Stimulated activated CD8-positive, alpha-beta memory T cell treated with anti-CD3 and anti-CD28 coated beads, Interleukin-7, amount 100 ng/mL, for 1 hour (primary cell): ENCODE data around the gene GRIN2A.

Experiments used
- DNase-seq, 2 donors: peaks; one replicate each; pipeline ENCODE4 v3.0.0-alpha.2; 2020; ENCODE audit warnings: low read depth in 2 of 2

Gene GRIN2A

GRCh38 chr16:10086620-10087019 lies 95.6 kb downstream of the GRIN2A start:
- no peak for DNase-seq

DNA sequence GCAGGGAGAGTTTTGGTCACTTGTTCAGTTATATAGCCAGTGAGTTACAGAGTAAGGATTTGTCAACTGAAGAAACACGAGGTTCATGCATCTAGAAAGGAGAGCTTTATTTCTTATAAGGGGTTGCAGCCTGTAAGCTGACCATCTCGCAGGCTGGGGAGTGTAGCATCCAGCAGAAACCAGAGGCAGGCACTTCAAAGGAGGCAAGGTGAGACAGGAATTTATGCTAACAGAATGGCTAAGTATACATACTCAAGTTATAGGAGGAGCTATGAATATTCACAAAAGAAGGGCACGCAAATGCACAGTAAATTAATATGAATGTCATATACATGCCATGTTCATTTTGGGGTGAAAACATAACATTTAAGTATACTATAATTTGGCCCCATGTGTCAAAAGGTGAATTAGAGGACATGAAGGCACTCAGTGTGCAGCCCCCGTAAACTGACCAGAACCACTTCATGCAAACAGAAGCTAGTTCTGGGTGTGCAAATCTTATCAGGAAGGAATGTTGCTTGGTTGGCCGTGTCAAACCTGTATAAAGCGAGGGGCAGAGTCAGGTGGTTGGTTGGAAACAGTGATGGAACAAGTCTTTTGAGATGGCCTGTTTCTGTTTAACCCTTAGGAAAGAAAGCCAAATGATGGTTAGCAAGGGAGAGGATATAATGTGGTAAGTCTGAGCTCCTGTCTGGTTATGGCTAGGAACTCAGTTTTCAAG lies 97.0 kb downstream of the GRIN2A start:
- DNase-seq: no peak

DNA sequence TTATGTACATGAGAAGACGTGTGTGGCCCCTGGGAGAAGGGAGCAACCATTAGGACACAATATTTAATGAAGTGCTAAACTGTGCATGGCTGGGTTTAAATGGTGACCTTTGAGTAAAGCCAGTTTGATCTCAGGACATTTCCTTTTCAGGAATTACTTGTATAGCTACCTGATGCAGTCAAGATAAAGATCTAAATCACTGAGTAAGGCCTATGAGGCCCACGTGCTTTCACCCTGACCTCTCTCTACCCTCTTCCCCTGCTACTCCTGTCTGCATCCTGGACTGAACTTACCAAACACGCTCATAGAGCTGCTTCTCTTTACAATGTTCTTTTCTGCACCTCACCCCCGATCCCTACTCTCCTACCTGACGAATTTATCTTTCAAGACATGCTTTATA lies 98.9 kb downstream of the GRIN2A start:
- no peak for DNase-seq

DNA sequence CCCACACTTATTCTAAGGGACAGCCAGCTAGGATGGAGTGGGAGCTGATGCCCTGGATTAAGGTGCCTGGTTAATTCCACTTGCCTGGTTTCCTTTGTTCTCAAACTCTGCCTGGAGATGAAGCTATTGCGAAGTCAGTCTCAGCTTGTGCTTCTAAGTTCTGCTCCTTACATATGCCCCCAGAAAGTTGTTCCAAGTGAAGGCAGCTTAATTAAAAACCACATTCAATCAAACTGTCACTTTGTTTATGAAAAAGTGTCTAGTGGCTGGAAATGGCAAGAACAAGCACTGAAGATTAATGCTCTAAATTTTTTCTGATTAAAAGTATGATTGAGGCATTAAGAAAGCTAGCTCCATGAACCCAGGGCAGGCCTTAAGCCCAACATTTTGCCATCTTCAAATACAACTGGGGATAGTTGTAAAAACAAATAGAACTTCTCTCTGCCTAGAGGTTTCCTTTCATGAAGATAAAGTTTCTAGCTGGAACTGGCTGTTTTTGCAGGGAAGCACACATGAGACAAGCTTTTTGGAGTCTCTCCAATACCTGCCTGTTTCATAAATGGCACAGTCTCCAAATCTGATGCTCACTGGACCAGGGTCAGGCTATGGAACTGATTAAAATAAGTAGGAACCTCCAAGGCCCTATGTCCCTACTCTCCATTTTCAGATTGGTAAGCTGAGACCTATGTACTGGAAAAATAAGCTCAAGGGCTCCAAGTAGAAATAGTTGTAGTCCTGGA lies 100.9 kb downstream of the GRIN2A start:
- DNase-seq: no peak

DNA sequence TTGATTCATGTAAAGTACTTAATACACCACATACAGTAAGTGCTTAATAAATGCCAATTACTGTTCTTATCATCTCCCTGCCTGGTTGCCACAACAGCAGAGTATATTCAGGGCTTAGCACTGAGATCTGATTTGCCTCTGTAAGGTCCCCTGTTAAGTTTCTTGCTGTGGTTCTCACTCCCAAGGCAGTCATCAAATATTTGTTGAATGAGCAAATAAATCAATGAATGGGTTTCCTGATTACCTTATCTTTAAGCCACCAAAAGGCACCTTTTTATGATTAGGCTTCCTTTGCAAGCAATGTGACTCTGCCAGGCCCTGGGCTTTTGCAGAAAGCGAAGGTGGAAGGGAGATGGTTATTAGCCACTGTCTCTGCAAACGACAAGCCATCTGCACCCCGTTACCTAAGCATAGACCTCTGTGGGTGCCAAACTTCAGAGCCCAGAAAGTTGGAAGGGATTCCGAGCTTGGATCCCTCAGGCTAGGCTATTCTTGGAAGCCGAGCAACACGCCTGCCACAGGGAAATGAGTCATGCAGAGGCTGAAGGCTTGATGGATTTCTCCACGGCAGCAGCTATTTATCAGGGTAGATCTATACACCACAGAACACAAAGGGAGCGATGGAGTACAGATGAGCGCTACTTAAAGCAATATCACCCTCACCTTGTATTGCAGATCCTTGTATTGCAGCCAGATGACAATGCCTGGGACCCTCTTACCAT lies 102.0 kb downstream of the GRIN2A start:
- DNase-seq: no peak

- no peak for DNase-seq
These were observed 103.7 kb downstream of the GRIN2A start for GRCh38 chr16:10078541-10078949.

GRCh38 chr16:10077861-10078260 lies 104.4 kb downstream of the GRIN2A start:
- DNase-seq: no peak

DNA sequence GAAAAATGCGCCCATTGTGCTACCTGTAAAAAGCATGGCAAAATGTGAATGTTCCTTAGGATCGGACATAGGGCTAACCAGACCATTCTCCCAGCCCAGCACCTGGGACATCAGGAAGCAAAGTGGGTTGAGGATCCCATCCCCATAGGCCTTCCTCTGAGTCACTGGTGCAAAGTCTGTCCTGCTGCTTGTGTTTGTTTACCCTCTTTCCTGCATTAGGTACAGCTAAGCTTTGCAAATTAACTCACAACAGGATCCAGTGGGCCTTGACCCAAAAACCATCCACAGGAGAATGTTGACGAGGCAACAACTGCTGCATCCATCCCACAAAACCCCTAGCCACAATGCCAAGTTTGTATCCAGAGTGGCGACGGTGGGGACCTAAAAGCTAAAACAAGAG lies 106.2 kb downstream of the GRIN2A start:
- DNase-seq: no peak

DNA sequence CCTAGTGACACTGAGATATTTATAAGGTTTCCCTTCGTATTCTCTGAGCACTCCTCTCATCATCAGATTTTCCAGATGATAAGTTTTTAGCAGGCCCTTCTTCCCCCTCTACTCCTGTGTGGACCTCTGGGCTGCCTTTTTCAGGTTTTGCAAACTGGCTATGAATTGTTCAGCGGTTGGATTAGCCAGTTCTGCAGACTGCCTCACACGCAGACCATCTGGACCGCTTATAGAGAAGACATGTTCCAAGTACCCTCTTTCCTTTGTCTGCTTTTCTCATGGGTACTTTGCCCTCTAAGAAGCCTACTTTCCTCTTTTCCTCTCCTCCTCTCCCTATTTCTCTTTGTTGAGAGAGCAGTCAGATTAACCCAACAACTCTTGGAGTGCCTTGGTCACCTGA lies 111.6 kb downstream of the GRIN2A start:
- no peak for DNase-seq

GRCh38 chr16:10069374-10069773 lies 112.9 kb downstream of the GRIN2A start:
- DNase-seq: no peak

DNA sequence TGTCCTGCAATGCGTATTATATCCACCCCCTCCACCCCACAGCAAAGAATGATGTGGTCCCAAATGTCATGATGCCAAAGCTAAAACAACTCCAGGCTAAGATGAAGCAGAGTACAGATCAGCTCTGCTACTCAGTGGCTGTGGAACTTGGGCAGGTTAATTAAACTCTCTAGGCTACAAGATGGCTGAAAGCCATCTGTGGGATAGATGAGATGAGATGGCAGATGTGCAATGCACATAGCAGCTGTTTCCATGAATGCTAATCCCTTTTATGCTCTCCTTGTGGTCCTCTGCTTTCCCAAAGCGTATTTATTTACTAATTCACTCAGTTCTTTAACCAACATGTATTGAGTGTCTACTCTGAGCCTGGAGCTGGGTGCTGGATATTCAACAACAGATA lies 114.4 kb downstream of the GRIN2A start:
- DNase-seq: no peak

- DNase-seq: no peak
These were observed 114.8 kb downstream of the GRIN2A start for GRCh38 chr16:10067406-10067805.

DNA sequence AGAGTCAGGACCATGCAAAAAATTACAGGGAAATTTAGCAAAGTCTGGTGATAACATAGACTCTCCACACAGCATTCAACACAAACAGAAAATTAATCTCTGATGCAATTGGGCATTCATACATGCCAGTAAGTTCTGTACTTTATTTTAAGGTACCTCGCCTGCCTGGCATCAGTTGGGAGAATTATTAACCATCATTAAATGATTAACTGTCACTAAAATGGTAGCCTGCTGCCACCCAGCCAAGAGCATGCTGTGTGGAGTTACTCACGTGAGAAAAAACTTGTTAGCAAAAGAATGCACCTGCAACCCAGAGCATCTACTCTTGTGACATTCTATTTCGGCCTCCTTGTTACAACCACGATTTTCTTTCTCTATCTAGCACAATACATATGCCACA lies 117.2 kb downstream of the GRIN2A start:
- DNase-seq: no peak

GRCh38 chr16:10048850-10049249 lies 133.4 kb downstream of the GRIN2A start:
- DNase-seq: no peak

GRCh38 chr16:10045947-10046346 lies 136.3 kb downstream of the GRIN2A start:
- DNase-seq: no peak

DNA sequence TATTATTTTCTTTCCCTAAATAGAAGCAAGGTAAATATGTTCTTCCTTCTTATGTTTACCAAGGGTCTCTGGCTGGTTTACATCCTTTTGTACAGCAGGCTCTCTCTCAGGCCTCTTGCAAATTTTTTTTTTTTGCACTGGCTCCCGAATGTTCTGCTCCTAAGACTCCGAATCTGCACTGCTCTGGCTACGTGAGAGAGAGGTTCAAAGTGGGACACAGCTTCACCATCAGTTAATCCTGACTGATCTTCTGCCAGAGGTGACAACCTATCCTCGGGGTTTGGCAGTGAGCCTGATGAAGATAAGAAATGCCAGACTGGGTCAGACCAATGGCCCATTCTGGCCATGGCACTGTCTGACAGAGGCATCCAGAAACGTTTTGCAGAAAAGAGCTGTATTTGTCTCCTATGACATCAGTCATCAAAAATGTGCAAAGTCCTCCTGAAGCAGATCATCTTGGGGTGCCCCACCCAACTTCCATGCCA lies 136.9 kb downstream of the GRIN2A start:
- DNase-seq: no peak

DNA sequence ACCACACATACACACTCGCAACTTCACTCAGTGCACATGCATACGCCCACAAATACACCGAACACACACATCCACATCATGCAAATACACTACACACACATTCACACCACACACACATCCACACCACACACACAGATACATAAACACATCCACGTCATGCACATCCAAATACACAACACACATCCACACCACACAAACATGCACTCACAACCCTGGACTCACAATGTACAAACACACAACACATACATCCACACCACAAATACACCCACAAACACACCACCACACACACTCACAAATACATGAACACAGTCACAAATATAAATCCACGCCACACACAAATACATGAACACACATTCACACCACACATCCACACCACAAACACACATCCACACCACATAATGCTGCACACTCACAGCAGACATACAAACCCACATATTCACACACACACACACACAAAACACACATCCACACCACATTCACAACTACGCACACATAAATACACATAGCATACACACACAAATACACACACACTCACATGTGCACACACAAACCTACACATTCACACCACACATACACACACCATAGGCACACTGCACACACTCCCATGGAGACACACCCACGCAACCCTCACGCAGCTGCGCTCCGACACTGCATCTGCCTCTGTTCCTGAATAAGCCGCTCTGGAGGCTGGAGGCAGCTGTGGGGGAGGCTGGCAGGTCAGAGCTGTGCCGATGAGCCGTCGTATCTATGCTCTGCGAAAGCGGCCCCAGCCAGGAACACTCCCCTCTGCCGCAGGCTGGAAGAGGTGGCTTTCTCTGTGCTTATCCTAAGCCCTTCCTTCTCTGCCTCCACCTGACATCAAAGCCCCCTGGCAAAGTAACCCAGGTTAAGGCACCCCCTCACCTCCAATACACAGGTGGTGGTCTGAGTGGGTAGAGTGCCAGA lies 141.8 kb downstream of the GRIN2A start:
- DNase-seq: no peak

DNA sequence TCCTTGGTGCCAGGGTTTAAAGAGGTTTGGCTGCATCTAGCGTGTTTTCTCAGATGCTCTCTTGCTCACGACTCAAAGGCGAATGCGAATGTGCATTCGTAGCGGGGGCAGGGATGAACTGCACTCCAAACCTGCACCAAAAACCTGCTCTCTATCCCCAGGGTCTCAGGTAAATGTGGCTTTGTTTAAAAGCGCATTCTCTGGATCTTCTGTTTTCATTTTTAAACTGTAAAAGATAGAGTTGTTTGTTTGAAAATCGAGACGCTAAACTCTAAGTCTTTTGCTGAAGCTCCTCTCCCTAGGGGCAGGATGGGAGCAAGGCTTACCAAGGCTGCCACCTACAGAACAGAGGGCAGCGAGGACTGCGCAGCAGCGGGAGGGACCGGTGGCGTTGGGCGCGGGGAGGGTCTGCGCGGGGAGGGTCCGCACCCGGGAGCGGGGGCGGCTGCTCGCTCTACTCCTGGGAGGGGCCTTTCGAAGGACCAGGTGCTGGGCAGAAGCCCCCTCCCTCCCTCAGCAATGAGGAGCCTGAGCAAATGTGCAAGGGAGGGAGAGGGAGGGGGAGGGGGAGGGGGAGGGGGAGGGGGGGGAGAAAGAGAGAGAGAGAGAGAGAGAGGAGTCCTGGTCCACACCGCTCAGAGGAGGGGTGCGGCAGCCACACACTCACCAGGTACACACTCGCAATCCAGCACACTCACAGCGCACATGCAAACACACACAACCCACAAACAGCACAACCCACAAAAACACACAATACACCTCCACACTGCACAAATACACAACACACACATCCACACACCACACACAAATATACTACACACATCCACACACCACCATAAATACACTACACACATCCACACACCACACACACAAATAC lies 142.8 kb downstream of the GRIN2A start:
- no peak for DNase-seq

DNA sequence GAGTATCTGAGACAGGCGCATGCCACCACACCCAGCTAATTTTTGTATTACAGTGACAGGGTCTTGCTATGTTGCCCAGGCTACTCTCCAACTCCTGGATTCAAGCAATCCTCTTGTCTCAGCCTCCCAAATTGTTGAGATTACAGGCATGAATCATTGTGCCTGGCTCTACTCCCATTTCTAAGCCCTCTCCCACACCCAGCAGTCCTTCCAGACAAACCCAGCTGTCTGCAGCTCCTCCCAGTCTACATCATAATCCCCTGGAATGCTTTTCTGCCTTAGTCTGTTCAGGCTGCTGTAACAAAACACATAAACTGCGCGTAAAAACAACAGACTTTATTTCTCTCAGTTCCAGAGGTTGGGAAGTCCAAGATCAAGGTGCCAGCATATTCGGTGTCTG lies 144.5 kb downstream of the GRIN2A start:
- no peak for DNase-seq

GRCh38 chr16:10036956-10037355 lies 145.3 kb downstream of the GRIN2A start:
- DNase-seq: no peak

DNA sequence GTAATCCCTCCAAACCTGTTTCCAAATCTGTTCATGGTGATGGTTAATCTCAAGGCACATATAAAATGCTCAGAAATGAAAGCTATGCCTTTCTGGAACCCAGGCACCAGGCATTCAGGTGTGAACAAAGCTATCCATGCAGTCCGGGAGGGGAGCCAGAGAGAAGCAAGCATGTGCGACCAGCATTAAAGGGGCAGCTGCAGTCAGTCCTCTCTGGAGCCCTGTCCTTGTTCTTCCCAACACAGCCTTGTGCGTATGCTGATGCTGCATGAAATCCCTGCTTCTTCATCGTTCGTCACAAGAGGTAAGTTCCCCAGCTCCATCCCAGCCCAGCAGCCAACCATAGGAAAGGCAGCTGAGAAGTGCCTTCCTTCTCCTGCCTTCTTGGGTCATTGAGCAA lies 148.7 kb downstream of the GRIN2A start:
- no peak for DNase-seq
